Loucy (cell line): ENCODE data around the gene SAPCD2.

Source experiments
- EZH2phosphoT487 ChIP-seq: fragments of 200-600 bp; IDR thresholded peaks from 2 replicates; pipeline ENCODE4 v1.6.1; 2018; ENCODE audit warnings: antibody characterized with exemption, mild to moderate bottlenecking, moderate library complexity, borderline replicate concordance
- TF ChIP-seq, protein P1 (sequence below): fragments of 200-600 bp; sonication (generic); conservative IDR thresholded peaks from 2 replicates; pipeline ENCODE4 v1.5.1; 2014; ENCODE audit warnings: mild to moderate bottlenecking, antibody characterized with exemption, low read length

DNA sequence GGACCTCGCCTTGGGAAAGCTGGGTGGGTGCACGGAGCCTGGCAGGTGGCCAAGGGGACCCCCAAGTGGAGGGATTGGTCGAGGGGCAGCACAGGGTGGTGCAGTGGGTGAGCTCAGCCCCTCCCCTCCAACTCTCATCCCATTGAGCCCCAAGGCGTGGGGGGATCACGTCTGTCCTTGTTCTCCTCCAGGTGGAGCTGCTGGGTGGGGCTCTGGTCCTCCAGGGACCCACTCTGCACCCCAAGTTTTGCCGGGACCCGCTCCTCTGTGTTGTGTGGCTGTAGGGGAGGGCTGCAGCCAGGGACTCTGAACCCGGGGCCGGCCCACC, 34.9 kb downstream of the SAPCD2 start:
- TF ChIP-seq, protein P1, sequence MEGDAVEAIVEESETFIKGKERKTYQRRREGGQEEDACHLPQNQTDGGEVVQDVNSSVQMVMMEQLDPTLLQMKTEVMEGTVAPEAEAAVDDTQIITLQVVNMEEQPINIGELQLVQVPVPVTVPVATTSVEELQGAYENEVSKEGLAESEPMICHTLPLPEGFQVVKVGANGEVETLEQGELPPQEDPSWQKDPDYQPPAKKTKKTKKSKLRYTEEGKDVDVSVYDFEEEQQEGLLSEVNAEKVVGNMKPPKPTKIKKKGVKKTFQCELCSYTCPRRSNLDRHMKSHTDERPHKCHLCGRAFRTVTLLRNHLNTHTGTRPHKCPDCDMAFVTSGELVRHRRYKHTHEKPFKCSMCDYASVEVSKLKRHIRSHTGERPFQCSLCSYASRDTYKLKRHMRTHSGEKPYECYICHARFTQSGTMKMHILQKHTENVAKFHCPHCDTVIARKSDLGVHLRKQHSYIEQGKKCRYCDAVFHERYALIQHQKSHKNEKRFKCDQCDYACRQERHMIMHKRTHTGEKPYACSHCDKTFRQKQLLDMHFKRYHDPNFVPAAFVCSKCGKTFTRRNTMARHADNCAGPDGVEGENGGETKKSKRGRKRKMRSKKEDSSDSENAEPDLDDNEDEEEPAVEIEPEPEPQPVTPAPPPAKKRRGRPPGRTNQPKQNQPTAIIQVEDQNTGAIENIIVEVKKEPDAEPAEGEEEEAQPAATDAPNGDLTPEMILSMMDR, result no peak; the same call in 1 of the 2 replicates
- TF ChIP-seq EZH2phosphoT487, result no peak
